CD4-positive, alpha-beta T cell treated with Interleukin-17A for 1 hour (primary cell): ENCODE measurements around the gene ZNF827.
A peak's percentile ranks its signal among the peaks of the same experiment; 100 is the strongest.

Source experiments
- DNase-seq: peaks from one replicate; pipeline ENCODE4 v3.0.0-alpha.2; 2020

Gene ZNF827

DNA sequence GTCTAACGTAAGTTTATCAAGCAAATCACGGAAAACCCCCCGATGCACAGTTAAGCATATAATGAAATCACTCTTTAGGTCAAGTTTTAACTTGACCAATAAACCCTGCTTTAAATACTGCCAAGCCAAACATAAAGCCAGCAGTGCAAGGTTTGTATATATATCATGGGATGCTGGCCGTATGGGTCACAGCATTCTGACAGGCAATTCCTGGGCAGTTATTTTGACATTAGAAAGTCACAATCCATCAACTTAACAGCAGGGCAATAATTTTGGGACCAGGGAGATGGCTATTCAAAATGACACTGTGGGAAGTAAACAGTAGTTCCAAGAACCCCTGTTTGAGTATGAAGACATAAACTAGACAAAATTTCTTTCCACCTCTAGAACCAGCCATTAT is 116.9 kb downstream of the ZNF827 start:
- no peak for DNase-seq

DNA sequence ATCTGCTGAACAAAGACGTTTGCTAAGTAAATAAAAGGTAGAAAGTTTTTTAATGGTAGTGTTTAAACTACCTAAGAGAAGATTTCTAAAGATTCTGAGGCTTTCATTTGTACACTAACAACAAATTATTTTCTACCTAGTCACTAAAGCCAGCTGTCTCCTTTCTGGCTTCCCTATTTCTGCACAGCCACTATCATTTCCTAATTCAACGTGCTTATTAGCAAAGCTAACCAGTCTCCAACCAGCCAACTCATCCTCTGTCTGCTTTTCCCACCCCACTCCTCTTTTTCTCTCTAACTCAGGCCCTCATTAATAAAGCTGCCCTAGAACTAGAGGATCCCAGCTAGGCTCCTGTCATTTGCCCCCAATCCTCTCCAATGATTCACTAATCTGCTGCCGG is 118.2 kb downstream of the ZNF827 start:
- no peak for DNase-seq

DNA sequence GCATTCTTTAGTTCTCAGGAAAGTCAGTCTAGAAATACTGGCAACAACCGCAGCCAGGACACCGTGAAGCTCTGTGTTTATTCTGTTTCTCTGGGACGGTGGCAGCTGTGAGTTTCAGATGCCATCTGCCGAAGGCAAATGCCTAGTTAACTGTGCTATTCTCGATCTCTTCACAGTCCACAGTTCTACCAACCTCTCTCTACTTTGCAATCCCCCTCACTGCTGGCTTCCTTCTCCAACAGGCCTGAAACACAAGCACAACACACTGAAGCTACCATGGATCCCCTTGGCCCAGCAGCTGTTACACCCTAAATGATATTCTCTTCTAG is 118.8 kb downstream of the ZNF827 start:
- DNase-seq = no peak

DNA sequence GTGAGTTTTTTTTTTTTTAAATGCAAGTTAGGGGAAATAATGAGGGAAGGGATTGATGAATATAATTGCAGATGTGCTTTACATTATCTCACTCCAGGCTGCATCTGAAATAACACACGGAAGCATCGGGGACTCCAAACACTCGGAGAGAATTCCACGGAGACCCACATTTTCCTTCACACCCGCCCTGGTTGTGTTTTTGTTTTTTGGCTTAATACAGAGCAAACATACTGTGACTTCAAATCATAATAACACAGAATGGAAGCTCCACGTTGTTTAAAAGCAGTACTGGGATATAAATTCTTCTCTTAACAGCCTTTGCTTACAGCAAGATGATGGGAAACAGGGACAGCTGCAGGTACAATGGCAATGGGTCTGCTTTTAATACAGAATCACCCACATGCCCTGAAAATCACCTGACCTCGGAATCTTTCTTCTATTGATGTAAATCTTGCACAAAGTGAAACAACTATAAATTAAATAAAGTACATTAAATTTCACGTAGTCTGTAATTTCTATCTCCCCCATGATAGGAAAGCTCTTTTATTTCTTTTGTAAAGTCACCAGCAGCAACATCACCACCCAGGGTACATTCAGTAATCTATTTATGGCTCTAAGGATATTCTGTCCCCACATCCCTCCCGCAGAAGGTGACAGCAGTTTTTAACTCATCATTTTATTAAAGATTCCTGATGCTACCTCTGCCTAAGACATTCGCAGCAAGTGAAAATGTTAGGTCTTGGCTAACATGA is 119.3 kb downstream of the ZNF827 start:
- no peak for DNase-seq

DNA sequence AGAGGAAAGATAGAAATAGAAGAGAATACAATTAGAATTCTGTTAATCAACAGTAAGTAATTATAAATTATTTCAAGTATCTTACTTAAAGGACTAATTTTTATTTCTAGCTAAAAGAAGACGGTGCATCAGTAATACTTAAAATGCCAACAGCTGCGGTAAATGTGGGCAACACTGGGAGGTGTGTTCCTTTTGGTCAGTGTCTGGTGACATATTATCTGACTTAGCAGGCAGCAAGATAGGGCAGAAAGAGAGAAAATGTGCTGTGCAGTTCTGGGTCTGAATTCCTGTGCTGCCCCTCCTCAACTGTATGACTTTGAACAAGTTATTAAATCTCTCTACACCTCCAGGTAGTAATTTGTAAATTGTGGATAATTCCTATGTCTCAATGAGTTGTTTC is 120.6 kb downstream of the ZNF827 start:
- DNase-seq = no peak

DNA sequence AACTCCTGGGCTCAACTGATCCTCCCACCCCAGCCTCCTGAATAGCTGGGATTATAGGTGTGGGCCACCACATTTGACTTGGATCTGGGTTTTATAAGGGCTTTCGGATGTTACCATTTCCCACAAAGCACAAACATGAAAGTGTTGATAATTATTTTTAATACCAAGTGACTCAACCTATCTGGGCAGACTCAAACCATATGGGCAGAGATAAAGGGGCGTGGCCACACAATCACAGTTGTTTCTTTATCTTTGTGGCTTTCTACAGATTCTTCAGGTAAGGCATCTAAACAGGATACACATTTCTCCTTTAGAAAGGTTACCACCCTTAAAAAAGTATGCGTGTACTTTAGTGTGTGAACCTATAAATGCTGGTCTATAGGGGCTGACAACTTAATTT is 122.5 kb downstream of the ZNF827 start:
- DNase-seq = no peak

DNA sequence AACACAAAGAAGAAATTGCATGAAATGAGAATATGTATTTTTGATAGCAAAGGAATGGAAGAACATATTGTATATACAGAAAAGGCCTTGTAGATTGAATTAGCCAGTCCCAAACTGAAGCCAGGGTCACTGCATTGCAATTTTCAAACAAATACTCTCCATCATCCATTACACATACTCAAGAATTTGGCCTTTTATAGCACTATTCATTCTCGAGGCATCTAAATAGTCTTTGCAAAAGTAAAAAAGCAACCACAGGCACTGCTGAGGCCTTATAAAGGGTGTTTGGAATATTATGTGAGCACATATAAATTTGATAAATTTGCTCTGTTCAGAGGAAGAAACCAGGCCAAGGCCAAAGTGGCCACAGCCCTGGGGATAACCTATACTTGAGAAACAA is 123.0 kb downstream of the ZNF827 start:
- no peak for DNase-seq

DNA sequence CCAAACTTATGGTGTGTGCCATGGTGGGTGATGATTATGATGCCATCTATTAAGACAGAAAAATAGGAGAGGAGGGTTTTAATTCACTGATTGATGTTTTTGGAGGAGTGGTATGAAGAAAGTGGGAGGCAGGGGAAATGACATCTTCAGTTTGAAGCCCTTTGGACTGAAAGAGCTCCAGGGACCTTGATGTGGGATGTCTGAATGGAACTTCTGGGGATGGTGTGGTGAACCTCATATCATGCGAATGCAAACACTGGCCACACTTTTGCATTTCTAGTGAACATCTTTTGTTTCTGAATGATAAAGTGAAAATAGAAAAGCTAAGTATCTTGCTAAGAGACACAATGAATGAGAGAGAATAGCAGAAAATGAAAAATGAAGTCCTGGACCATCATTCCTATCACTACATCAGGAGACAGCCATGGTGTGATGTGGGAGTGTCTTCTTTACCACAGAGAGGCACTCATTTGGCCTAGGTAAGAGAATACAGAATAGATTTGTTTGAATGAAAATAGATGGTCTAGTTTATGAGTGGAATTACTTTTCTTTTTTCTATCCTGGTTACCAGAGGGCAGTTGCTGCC is 123.5 kb downstream of the ZNF827 start:
- DNase-seq = no peak

DNA sequence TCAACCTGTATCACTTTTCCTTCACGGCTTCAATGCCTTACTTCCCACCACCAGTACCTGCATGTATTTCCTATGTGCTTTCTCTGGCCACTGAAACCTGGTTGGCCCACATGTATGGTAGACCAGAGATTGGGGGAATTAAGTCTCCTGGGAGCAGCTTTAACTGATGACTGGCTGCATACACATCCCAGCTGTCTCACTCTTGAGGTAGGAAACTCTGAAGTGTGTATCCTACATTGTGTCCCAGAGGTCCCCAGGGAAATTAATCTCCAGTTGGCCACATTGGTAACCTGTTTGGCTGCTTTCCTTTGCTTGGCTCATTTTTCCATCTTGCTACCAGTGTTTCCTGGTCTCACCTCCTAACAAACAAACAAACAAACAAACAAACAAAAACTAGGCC is 124.4 kb downstream of the ZNF827 start:
- DNase-seq = no peak

DNA sequence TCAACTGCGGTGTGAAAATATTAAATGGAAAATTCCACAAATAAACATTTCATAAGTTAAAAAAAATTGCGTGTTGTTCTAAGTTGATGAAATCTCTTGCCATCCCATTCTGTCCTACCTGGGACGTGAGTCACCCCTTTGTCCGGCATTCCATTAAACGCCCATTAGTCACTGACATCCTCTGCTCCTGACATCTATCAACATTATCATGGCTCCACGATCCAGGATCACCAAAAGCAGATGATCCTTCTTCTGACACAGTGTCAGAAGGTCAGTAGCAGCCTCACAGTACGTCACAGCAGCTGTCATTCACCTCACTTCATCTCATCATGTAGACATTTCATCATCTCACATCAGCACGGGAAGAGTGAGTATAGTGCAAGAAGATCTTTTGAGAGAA is 125.7 kb downstream of the ZNF827 start:
- no peak for DNase-seq

DNA sequence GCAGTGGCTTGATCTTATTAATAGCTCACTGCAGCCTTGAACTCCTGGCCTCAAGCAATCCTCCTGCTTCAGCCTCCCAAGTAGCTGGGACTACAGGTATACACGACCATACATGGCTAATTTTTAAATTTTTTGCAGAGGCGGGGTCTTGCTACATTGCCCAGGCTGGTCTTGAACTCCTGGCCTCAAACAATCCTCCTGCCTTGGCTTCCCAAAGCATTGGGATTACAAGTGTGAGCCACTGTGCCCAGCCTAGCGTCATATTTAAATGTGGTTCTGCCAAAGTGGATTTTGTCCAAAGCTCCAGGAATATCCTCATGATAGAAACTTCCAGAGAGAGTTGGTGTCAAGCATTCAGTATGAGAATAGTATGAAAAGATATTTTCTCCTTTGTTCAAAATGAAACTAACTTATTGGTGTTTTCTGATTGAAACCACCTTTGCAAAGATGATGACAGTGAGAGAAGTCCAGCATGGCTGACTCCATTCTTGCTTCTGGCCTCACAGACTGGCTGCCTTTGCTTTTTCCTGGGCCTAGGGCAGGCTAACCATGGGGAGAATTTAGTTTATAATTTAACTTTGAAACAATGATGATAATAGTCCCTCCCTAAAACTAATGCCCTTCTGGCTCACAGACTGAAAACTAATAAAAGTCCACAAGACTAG is 129.6 kb downstream of the ZNF827 start:
- no peak for DNase-seq

DNA sequence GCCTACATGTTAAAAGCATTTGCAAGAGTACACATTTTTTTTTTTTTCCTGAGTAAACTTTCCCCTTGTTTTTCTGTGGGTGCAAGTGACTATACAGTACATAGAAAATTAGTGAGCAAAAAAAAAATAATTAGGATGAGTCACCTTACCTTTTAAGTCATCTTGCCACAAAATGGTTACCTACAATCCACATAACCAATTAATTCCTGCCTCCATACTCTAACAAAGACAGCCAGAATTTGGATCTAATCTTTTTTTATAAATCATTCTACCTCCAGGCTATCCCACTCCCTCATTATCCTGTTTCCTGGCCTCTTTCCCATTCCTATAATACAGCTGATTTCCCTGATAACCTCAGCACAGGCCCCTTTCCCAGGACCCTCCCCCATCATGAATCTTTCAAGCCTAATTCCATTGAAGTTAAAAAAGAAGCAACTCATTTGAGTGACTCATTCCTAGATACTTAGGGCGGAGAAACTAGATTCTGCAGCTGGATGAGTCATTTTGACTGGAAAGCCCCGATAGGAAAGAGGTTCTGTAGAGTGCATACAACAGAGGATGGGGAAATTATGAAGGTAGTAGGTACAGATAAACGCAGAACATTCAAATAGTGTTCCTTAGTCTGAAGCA is 130.5 kb downstream of the ZNF827 start:
- peak; percentile 16 for DNase-seq

DNA sequence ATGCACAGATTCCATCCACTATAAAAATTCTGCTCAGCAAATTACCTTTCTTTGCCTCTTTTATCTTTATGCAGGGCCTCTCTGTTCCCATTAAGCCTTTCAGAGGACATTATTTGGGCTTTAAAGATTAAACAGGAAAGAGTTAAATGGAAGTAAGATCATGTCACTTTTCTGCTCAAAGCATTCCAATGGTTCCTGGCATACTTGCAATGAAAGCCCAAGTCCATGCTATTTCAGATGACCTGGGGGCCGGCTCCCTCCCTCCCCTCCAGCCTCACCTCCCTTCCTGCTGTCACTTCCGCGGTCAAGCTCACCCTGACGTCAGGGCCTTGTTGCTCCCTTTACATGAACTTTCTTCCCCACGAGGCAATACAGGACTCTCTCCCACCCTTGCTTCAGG is 133.1 kb downstream of the ZNF827 start:
- DNase-seq = no peak

DNA sequence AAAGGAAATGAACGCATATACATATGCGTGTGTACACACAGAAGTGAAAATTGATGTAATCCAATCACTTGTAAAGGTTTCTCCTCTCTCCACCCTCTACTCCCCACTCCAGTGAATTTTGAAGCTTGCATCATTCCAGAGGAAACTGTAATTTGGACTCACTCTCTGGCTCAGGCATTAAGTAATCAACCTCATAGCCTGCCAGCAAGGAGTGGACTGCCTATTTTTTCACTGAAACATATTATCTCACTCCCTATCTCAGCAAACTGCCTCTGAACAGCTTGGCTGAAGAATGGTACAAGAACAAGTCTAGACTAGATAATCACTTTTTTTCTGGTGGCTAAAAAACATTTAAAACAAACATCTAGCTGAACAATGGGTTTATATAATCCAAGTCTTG is 134.5 kb downstream of the ZNF827 start:
- no peak for DNase-seq

DNA sequence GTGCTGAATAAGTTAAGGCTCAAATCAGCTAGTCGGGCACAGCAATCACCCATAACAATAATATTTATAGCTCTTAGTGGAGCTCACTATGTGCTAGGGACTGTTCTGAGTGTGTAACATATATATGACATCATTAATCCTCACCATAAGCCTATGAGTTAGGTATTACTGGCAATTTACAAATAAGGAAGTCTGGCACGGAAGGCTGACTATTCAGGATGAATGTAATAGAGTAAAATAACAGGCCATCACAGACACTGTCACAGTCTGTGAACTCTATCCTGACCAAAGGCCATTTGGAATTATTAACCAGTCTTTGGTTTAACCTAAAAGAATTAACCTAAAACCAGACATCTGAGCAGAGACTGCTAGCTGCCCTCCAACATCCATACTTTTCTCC is 139.4 kb downstream of the ZNF827 start:
- no peak for DNase-seq

DNA sequence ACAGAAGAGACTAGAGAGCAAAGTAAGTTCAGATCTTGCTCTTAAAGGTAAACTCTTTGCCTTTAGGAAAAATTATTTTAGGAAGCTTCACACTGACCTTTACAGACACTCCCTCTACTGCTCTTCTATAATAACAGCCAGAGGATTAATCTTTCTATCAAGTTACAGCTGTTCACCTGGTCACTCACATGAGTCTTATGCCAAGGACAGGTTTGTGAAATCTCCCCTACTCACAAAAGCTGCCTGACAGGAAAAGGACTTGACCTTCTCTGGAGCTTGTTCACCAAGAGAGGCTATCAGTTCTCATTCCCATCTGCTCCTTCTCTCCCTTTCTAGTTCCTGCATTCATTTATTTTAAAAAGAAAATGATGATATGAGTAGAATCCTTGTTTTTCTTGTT is 141.3 kb downstream of the ZNF827 start:
- no peak for DNase-seq

DNA sequence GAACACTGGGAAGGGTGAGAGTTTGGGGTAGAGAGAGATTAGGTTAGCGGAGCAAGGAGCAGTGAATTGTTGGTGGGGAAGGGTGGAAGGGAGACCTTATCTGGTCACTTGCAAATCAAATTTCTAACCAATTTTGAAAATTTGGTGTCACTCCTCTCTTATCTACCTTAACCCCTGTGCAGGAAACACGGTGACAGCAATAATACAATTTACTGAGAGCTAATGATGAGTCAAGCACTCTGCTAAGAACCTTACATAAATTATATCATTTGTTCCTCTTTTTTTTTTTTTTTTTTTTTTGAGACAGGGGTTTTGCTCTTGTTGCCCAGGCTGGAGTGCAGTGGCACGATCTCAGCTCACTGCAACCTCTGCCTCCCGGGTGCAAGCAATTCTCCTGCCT is 142.3 kb downstream of the ZNF827 start:
- no peak for DNase-seq

DNA sequence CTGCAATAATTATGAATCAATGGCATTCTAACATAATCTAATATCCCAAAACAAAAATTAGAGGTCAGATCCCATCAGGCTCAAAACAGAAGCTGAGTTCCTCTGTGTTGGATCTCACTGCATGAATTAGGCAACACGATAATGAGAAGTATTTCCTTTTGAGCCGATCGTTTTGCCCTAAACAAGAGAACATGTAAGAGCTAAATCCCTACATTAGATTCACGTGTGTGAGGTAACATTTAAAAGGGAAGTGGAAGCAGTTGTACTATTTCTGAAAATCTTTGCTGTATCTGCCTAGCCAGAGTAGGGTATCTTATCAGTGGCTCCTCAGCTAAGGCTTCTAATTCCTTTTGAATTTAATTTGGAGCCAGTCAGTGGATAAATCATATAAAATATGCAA is 143.1 kb downstream of the ZNF827 start:
- DNase-seq = no peak

DNA sequence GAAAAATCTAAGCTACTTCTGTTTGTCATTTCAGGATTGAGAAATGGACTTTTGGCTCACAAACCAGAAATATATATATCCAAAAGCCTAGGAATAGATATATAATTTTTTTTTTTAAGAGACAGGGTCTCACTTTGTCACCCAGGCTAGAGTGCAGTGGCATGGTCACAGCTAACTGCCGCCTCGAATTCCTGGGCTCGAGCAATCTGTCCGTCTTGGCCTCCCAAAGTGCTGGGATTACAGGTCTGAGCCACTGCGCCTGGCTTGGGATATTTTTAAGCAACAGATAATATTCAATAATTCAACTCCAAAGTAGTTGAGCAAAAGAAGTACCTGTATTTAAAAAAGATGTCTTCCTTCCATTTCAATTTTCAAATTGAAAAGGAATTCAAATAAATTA is 146.2 kb downstream of the ZNF827 start:
- no peak for DNase-seq

DNA sequence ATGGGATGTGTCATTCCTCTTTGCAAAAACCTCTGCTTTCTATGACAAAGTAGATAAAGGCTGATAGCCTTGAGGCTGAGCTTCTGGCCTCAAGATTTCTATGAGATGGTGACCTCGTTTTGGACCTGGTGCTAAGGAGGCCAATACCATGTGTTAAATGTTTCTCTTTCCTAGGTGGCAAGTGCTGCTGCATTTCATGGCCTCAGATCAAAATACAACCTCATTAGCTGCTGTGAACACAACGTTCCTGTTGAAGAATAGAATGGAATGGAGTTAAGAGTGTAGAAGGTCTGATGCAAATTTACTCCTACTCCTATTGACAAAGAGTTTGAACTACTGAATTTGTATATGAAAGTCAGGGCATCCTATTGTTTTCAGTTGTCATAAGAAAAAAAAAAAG is 146.6 kb downstream of the ZNF827 start:
- DNase-seq = no peak

DNA sequence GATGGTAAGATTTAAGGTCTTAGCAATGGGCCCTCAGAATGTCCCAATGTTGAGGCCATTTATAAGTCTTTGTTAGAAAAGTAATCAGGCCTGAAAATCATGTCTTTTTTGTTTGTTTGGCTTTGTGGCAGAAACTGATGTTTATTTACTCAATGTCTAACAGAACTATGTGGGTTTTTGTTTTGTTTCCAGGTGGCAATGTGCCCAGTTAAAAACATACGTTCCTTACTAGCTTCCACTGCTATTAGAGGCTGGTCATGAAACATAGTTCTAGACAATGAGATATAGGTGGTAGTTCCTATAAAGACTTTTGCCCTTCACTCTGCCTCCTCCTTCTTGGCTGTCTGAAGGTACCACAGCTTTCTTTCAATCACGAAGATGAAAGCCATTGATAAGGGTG is 149.9 kb downstream of the ZNF827 start:
- DNase-seq = no peak

DNA sequence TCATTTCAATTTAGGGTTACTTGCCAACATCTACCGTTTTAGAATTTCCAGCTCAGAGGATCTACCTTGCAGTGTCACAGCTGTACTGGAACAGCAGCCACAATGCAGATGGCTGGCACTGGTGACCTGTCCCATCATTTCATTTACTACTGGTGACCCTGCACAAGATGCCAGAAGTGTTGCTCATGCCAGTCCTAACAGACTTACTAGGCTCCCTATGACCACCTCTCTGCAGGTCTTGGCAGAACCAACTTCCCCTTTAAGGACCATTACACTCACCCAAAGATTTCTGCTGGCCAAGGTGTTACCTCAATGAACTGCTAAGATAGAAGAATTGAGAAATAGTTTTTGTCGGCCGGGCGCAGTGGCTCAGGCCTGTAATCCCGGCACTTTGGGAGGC is 151.8 kb downstream of the ZNF827 start:
- no peak for DNase-seq

DNA sequence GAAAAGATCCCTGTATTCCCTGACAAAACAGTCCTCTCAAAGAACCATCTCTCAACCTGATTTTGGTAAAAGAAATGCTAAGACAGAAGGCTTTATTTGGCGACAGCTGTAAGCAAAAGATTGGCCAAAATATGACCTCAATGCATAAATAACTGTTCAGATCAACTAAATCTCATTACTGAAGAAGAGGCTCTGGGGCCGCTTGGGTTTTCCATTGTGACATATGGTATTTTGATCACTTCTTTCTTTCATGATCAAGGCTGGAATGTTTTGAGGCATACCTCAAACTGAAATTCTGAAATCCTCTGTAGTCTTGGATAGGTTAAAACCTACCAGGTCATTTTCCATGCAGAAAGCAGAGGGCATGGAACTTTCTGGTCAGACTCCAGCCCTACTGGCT is 152.4 kb downstream of the ZNF827 start:
- no peak for DNase-seq

DNA sequence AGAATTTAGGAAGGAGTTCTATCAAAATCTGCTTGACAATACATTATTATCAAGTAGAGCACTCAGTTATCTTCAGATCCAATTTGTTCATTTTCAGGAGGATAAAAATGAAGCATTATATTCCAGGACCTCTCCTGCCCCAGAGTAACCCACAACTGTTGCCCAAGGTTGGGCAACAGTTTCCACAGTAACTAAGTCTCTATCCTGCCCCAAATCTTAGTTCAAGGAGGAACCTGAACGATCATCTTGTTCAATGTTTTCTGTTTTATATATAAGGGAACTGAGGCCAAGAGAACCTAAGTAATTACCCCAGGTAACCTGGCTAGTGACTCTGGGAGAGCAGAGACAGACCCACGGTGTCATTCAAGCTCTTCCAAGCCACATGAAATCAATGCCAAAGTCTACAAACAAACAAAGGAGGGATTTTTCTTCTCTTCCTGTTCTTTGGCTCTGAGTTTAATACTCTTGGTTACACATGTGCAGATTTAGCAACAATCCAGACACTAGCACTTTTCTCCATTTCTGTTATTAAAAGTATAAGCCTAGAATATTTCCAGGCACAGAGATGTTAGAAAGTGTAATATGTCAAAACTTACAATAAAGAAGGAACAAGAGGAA is 153.1 kb downstream of the ZNF827 start:
- DNase-seq = no peak
